OCI-LY3 (cell line): ENCODE measurements around the gene CACNA1F.

Source experiments
- CTCF ChIP-seq: fragments of 200-600, 300-600 bp; sonication (generic); IDR thresholded peaks from 2 replicates; pipeline ENCODE4 v1.5.1; 2014; ENCODE audit warnings: antibody characterized with exemption, low read length, low read depth
- EZH2phosphoT487 ChIP-seq: fragments of 200-600 bp; shearing (Covaris generic); IDR thresholded peaks from 2 replicates; pipeline ENCODE4 v1.6.1; 2018; ENCODE audit warnings: antibody characterized with exemption, mixed run types, low read depth

GRCh38 chrX:49232525-49232924 is 615 bp downstream of the CACNA1F start:
- TF ChIP-seq CTCF, result no peak
- TF ChIP-seq EZH2phosphoT487, result no peak
